Mammary epithelial cell (primary cell): ENCODE results near the gene ST6GALNAC3.

Experiments
- EZH2 ChIP-seq: IDR thresholded peaks from 2 replicates; pipeline ENCODE4 v1.6.1; 2012; ENCODE audit warnings: low read length, inconsistent platforms, borderline replicate concordance
- TF ChIP-seq, protein P1 (sequence below), 2 donors: IDR thresholded peaks in 1 of 2; conservative IDR thresholded peaks in 1 of 2; 2 replicates each; pipeline ENCODE4 v1.5.1; 2011 to 2012; ENCODE audit warnings: inconsistent platforms in 2 of 2, low read length in 2 of 2, mild to moderate bottlenecking in 2 of 2, control low read depth in 1 of 2, low read depth in 1 of 2; ENCODE audit not compliant: insufficient read depth in 1 of 2; ENCODE audit errors: extremely low read depth in 1 of 2

DNA sequence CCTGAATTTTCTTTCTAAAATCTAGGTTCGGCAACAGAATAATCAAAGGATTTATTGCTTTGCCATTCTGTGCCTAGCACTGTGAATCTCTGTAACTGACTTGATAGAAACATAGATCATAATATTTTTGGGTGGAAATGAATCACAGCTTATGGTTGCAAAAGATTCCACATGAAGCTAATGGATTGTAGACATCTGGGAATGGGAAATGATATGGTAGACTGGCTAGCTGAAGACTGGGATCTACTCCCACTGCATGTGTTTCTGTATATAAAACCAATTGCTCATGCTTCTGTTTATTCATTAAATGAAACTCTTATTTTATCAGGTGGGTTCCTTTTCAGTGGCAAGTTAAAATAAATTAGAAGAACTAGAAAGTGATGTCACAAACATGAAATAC, 395.6 kb downstream of the ST6GALNAC3 start:
- TF ChIP-seq, protein P1, sequence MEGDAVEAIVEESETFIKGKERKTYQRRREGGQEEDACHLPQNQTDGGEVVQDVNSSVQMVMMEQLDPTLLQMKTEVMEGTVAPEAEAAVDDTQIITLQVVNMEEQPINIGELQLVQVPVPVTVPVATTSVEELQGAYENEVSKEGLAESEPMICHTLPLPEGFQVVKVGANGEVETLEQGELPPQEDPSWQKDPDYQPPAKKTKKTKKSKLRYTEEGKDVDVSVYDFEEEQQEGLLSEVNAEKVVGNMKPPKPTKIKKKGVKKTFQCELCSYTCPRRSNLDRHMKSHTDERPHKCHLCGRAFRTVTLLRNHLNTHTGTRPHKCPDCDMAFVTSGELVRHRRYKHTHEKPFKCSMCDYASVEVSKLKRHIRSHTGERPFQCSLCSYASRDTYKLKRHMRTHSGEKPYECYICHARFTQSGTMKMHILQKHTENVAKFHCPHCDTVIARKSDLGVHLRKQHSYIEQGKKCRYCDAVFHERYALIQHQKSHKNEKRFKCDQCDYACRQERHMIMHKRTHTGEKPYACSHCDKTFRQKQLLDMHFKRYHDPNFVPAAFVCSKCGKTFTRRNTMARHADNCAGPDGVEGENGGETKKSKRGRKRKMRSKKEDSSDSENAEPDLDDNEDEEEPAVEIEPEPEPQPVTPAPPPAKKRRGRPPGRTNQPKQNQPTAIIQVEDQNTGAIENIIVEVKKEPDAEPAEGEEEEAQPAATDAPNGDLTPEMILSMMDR (conservative IDR thresholded peaks at IDR 0.05 in 1 of 2, IDR thresholded peaks at IDR 0.05 in 1 of 2; ENCODE audit: extremely low read depth in 1 of 2, insufficient read depth in 1 of 2, low read depth in 1 of 2, low read length in 2 of 2), result no peak
- TF ChIP-seq EZH2, result no peak
